Head of caudate nucleus (tissue), 42 donors: ENCODE measurements around the gene ADGRB3.
A peak's percentile ranks its signal among the peaks of the same experiment; 100 is the strongest.
"Not testable (repeated sequence)": the region's sequence is repeated elsewhere in the genome, so short reads cannot be mapped to it uniquely, and the experiment has no call there.

ENCODE experiments used
- DNase-seq, 42 donors: peaks; one replicate each; pipeline versions ENCODE4 v3.0.0 to v3.0.0-alpha.2; 2020 to 2021; ENCODE audit warnings: mixed read lengths in 7 of 42
- intact Hi-C: fragments of 100-400 bp; cut with DNase I; formaldehyde crosslinking; loops from one replicate; pipeline ENCODE4 v1.15.0; 2022

Gene ADGRB3

DNA sequence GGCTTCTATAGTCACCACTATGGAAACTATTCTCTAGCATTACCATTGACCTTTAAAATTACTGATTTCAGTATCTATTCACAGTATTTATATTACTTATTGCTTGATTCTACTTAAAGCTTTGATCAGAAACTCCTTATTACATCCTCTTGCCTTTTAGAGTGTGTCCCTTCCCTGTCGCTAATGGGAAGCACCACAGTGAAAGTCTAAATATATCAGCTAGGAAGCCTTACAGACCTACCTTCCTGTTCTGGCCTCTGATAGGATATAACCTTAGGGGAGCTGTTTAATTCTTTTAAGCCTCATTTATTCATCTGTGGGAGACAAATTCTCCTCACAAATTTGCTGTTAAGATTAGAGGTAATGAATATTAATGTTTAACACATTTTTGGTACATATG, 122.7 kb downstream of the ADGRB3 start:
- intact Hi-C loops, result no loop called here
- DNase-seq, result no peak

DNA sequence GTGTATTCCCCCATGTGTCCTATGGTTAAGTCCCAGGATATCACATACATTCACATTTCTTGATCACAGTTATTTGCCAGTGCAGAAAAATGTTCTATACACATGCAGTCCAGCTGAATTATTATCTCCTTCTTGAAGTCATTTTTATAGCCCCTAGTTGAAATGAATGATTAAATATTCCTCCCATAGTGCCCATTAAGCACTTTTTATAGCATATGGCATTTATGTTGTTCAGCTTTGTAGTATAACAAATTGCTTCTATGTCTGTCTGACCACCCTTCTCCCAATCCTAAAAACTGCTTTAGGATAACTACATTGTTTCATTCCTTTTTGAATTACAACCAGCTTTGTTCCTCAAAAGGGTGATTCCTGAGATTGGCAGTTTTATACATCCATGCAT, 123.5 kb downstream of the ADGRB3 start:
- intact Hi-C loops, result no loop called here
- DNase-seq, result no peak

DNA sequence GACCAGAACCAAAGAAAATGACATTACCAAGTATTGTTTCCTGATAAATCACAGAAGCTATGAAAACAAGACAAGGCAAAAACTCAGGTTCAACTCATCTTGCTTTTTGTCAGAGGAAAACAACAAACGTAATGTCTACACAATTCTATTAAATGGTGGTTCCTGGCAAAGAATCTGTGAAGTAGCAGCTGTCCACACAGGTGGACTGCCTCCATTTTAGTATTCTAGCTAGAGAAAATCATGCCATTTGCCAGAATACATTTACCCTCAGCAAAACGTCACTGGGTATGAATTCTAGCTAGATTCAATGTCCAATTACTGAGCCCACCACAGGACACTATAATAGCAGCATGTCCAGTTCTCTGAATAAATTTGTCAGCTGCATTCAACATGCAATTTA, 125.4 kb downstream of the ADGRB3 start:
- DNase-seq, result no peak
- intact Hi-C loops, result no loop called here

DNA sequence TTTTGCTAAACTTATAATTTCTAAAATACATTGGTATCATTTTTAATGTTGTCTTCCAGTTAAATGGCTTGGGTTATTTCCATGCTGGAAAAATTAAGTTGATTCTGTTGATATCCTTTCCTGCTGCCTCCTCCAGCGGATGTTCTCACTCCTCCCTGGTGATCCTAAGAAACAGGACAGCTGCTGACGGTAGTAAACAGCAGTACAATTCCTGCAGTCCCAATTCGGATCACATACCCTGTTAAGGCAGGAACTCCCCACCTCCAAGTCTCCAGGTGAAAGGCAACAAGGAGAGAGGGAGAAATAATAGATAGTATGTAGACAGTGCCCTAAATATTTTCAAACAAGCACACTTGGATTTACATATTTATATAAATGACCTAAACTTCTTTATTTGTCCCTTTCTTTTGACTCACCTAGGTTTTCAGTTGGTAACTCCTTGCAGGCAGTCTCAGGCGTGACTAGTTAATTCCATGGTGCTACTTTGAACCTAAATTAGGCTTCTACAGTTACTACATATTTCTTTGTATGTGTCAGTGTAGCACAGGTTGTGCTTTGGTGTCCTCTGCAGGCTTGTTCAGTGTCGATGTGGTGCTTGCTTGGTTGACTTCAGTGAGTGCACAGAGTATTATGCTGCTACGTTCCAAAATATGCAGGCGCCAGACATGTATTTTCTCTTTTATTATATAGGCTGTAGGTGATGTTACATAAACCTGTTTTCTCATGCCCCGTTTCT, 126.0 kb downstream of the ADGRB3 start:
- DNase-seq, result peak in 31 of 42 donors; percentile 21 to 68 (median 47)
- intact Hi-C loops, result no loop called here

DNA sequence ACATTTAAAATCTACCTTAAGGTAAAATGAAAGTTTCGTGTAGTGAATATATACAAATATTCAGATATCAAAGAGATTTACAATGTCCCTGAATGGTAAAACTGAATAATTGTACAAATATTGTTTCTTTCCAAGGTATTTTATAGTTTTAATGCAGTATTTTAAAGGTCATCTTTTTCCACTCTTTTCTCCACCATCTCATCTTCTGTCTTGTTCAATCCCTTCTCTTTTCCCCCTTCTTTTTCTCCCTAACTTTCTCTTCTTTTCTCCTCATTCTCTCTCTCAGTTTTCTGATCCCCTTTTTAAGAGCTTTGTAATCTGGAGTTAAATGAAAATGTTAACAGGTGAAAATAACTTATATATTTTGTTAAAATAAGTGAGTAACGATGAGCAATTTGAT, 126.9 kb downstream of the ADGRB3 start:
- DNase-seq, result no peak
- intact Hi-C loops, result no loop called here

DNA sequence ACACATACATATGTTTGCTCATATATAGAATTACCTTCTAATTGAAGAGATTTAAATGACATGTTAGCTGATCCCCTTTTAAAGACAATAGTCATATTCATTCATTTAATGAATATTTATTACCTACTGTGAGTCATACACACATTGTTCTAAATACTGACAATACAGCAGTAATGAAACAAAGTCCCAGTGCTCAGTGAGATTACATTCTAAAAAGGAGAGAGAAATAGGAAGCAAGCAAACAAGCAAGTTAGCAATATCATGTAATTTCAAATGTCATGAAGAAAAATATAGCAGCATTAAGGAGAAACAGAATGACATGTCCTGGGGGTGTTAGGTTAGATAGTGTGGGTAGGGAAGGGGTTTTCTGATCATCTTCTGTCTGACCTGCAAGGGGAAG, 136.3 kb downstream of the ADGRB3 start:
- intact Hi-C loops, result no loop called here
- no peak for DNase-seq

DNA sequence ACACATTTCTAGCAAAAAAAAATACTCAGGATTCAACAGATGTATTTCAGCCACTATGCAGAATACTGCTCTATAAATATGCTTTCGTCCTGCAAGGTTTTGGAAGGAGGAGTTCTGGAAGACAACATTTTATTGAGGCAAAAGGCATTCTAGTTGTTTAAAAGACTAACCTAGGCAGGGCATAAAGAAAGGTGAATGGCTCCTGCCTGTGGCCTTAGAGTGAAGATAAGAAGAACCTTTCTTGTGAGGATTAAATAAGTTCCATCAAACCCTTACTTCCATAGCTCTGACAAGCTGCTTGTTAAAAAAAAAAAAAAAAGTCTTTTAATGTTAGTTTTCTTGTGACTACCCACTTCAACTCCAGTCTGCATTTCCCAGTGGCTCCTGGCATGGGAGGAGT, 139.8 kb downstream of the ADGRB3 start:
- intact Hi-C loops, result no loop called here
- DNase-seq, result no peak

DNA sequence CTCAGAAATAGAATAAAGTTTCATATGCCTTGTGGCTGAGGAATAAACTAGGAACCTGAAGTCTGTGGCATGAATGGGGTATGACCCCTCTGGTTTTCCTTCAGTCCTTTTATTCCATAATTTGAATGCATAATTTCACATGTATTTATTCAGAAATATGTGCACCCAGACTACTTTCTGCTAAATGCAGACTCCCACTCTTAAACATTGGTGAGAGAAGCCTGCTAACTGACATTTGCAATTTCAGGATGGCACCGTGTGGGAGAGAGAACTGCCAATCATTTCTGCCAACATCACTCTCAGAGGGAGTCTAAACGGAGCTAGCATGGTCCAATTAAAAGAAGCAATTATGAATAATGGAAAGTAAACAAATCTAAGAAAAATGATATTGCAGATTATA, 141.3 kb downstream of the ADGRB3 start:
- intact Hi-C loops, result no loop called here
- DNase-seq, result peak in 26 of 42 donors; percentile 22 to 82 (median 48)

DNA sequence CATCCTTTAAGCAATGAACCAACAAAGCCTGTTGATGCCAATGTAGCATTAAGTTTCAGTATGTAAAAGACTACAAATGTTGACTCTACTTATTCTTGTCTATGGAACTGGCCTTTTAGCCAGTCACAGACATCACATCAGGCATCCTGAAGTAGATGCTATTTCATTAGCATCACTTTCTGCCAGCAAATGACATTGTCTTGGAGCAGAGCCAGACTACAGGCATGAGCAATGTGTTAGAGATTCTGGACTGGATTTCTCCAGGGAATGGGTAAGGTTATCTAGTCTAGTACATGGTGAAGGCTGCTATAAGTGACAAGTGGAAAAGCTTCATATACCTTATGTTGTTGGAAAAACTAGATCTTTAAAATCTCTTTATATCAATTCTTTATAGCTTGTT, 142.9 kb downstream of the ADGRB3 start:
- DNase-seq, result peak in 32 of 42 donors; percentile 23 to 79 (median 50)
- intact Hi-C loops, result loop anchor here (2.0 kb wide), 1 partner anchor 143 kb away; the partner anchor contains the start of gene ADGRB3

DNA sequence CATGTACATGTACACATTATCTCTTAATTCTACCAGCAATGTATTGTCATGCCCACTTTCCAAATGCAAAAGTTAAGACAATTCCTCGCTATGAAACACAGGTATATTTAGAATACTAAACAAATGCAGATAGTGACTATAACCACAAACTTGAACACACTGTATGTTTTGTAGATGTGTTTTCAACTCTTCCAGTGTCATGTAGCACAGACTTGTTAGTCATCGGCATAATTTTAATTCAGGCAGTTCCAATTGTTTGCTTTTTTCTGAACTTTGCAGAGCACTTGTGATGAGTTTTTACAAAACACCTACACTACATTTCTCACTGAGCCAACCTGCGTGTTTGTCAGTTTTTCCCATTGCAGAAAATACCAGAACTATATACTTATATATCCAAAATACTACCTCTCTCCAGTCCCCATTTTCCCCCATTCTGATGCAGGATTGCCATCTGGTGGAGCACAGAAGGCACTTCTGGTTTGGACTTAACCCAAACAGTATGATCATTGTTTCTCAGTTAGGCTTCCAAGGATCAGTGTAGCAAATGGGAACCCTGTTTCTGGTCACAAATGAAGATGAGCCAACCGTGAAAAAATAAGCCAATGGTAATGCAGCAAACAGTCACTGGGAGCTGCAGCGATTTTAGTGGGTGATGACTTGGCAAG, 143.4 kb downstream of the ADGRB3 start:
- intact Hi-C loops, result loop anchor here (2.0 kb wide), 1 partner anchor 144 kb away; the partner anchor contains the start of gene ADGRB3
- peak in 40 of 42 donors; percentile 16 to 88 (median 66) for DNase-seq

DNA sequence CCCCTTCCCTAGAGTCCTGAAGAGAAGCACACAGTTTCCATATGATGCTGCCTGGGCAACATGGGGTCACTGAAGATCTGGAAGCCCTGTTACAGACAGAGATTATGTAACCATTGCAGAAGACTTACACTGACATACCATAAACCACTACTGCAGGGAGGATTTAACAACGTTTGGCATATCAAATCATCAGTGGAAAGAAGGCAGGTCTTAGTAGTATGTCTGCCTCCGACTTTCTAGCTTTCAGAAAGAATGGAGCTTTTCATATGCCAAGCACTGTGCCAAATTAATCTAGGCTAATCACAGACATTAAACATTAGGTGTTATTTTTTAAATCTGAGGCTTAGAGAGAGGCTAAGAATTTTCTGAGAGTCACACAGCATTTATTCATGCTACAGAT, 144.3 kb downstream of the ADGRB3 start:
- DNase-seq, result peak in 2 of 42 donors; percentile 20 to 48
- intact Hi-C loops, result loop anchor here (2.0 kb wide), 1 partner anchor 145 kb away; the partner anchor contains the start of gene ADGRB3

DNA sequence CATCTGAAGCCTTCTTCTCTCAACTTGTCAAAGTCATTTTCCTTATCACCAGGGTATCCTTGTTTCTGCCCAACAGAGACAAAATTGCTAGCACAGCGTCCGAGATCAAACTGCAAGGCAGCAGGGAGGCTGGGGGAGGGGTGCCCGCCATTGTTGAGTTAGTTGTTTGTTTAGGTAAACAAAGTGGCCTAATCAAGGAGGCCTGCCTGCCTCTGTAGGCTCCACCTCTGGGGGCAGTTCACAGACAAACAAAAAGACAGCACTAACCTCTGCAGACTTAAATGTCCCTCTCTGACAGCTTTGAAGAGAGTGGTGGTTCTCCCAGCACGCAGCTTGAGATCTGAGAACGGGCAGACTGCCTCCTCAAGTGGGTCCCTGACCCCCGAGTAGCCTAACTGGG, 155.0 kb downstream of the ADGRB3 start:
- intact Hi-C loops, DNase-seq: not testable (repeated sequence)

DNA sequence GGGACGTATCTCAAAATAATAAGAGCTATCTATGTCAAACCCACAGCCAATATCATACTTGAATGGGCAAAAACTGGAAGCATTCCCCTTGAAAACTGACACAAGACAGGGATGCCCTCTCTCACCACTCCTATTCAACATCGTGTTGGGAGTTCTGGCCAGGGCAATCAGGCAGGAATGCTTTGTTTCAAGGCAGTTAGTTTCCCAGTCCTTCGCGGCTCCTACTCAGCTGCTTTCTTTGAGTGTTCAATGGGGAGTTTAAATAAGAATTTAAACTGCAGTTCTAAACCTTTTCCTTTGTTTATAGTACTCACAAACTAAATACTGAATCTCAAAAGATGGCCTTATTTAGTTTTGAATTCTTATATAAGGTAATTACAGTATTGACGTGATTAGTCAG, 179.9 kb downstream of the ADGRB3 start:
- peak in 6 of 42 donors; percentile 5 to 19 (median 10) for DNase-seq
- intact Hi-C loops, result not testable (repeated sequence)

DNA sequence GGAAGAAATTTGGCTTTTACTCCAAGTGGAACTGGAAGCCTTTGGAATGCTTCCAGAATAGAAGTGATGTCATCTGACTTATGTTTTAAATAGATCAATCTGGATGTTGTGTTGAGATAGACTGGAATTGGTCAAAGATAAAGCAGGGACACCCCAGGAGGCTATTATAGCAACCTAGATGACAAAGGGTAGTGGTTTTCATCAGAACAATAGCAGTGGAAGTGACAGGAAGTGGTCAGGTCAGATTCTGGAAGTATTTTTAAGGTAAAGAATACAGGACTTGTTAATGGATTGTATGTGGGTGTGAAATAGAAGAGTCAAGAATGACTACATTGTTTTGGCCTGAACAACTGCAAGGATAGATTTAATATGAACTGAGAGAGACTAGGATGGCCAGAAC, 191.4 kb downstream of the ADGRB3 start:
- intact Hi-C loops, result no loop called here
- no peak for DNase-seq

DNA sequence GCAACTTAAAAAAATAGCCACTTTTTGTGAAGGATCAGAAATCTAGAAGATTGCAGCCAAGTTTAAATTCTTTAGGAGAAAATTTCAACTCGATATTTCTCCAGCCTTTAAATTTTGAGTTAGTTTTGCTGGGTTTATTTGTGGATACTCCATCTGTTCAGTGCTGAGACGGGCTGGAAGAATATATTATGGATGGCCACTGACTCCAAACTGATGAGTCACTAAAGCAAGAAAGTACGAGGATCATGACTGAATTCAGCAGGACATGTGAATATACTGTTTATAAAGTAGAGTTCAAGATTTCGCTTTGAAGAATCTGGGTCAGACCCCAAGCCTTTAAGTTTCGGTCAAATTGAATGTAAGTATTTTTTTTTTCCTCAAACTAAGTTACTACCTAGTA, 199.5 kb downstream of the ADGRB3 start:
- intact Hi-C loops, result no loop called here
- no peak for DNase-seq

DNA sequence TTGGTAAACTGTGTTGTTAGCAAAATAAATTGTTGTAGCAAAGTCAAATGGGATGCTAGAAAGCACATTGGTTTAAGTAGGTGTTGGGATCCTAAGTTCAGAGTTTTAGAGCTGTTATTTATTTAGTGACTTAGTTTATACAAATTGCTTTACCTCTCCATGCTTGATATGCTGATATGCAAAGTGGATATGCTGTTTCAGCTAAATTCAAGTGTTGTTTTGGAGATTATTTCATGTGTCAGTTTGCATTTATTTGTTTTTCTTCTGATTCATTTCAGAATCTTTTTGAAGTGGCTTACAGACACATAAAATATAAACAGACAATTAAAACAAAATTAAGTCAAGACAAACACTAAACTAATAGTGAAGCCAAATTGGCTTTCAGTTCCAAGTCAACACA, 203.5 kb downstream of the ADGRB3 start:
- intact Hi-C loops, result no loop called here
- no peak for DNase-seq

DNA sequence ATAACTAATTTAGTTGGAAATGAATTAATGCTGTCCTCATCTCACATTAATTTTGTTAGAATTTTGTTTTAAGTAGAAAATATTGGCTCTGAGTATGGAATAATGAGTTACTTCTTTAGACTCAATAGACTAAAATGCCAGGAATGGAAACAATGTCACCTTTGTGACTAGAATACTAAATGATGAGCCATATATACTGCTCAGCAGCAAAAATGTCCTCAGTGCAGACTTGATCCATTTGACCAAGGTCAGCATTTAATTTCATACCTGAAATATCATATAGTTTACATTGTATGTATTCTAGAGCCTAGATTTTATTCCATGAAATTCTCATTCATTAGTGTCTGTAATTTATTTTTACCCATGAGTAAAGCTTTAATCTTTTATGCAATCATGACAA, 217.7 kb downstream of the ADGRB3 start:
- intact Hi-C loops, result no loop called here
- DNase-seq, result no peak

DNA sequence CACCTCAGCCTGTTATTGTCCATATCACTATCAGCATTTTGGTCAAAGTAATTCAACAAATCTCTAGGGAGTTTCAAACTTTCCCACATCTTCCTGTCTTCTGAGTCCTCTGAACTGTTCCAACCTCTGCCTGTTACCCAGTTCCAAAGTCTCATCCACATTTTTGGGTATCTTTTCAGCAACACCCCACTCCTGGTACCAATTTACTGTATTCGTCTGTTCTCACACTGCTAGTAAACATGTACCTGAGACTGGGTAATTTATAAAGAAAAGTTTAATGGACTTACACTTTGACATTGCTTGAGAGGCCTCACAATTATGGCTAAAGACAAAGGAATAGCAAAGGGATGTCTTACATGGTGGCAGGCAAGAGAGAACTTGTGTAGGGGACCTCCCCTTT, 224.2 kb downstream of the ADGRB3 start:
- intact Hi-C loops, result no loop called here
- DNase-seq, result no peak

DNA sequence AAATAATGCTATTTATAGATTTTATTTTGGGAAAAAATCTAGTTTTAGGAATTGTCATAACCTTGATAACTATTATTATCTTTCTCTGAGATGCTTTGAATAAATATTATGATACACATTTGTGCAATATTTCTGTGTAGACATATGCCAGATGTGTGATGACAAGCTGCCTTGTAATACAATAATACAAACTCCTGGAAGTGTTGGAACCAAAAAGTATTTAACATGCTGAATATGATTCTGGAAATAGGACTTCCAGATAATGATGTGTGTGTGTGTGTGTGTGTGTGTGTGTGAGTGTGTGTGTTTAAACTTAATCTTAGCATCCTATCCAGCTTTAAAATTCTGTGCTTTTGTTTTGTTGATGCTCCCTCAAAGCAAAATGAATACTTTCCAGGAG, 233.6 kb downstream of the ADGRB3 start:
- intact Hi-C loops, result no loop called here
- no peak for DNase-seq

DNA sequence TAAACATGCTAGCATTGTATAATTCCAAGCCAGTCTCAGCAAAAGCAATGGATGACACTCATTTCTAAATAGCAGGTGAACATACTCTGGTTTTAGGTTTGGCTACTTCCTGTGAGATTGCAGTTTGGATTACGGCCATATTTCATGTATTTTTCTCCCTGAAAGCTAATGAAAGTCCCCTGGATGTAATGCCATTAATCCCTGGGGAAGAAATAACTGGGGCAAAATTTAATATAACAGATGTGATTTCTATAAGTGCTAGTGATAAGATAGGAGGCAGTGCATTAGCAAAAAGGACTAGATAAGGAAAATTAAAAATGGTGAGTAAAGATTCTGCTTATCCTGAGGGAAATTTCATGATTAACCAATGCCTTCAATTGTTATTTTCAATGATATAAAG, 238.2 kb downstream of the ADGRB3 start:
- DNase-seq, result no peak
- intact Hi-C loops, result no loop called here

DNA sequence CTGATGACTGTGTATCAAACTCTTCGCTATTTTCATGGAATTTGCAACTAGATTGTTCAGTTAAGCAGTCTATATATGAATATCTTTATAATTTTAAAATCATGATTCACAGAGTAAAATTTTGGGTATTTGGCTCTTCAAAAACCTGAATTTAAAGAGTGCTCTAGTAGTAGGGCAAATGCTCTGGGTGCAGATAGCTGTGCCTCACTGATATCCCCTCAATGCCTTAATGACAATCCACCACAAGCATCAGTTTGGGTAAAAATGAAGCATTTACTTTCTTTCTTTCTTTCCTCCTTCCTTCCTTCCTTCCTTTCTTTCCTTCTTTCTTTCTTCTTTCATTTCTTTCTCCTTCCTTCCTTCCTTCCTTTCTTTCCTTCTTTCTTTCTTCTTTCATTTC, 239.7 kb downstream of the ADGRB3 start:
- intact Hi-C loops, result loop anchor here (5.0 kb wide), 1 partner anchor 93 kb away; no protein-coding TSS in a partner anchor
- no peak for DNase-seq
